HG02798 (cell line): ENCODE data around the gene RPL12.

Source experiments
- ATAC-seq: cut with Tn5 transposase; IDR thresholded peaks from one replicate; pipeline ENCODE4 v1.9.1; 2021; ENCODE audit warnings: mild to moderate bottlenecking; ENCODE audit not compliant: unreplicated experiment, poor library complexity

RPL12 gene

GRCh38 chr9:127407492-127407843 lies 43.7 kb downstream of the RPL12 start:
- no peak for ATAC-seq

GRCh38 chr9:127406799-127407491 lies 44.3 kb downstream of the RPL12 start:
- ATAC-seq = no peak

- no peak for ATAC-seq
Measured at GRCh38 chr9:127405344-127406125, 45.7 kb downstream of the RPL12 start.

GRCh38 chr9:127404631-127405030 lies 46.6 kb downstream of the RPL12 start:
- no peak for ATAC-seq

- ATAC-seq = no peak
Measured at GRCh38 chr9:127403507-127404192, 47.6 kb downstream of the RPL12 start.

GRCh38 chr9:127402401-127403090 lies 48.7 kb downstream of the RPL12 start:
- ATAC-seq = no peak

- ATAC-seq = no peak
Measured at GRCh38 chr9:127399736-127400269, 51.4 kb downstream of the RPL12 start.

- ATAC-seq = no peak
Measured at GRCh38 chr9:127398715-127399400, 52.3 kb downstream of the RPL12 start.

GRCh38 chr9:127398275-127398647 lies 52.9 kb downstream of the RPL12 start:
- ATAC-seq = no peak
